Neuronal stem cell (in vitro differentiated cells): ENCODE measurements around the gene ZNF407.

Experiments
- DNase-seq: peaks from one replicate; pipeline ENCODE4 v3.0.0-alpha.2; 2013; ENCODE audit warnings: low spot score
- H2AFZ ChIP-seq: one replicate; pipeline ENCODE4 v1.6.1; 2013; ENCODE audit warnings: mild to moderate bottlenecking, low read length, inconsistent platforms
- H2AK5ac ChIP-seq: 2 replicates; pipeline ENCODE4 v1.6.1; 2013; ENCODE audit warnings: low read depth, mild to moderate bottlenecking, inconsistent platforms, low read length, moderate library complexity, mixed read lengths
- H2BK120ac ChIP-seq: 2 replicates; pipeline ENCODE4 v1.6.1; 2013; ENCODE audit warnings: low read depth, mild to moderate bottlenecking, inconsistent platforms, low read length, moderate library complexity, mixed read lengths
- H2BK12ac ChIP-seq: one replicate; pipeline ENCODE4 v1.6.1; 2013; ENCODE audit warnings: low read length, inconsistent platforms
- H2BK15ac ChIP-seq: 2 replicates; pipeline ENCODE4 v1.6.1; 2013; ENCODE audit warnings: mild to moderate bottlenecking, low read length, inconsistent platforms, mixed read lengths
- H2BK5ac ChIP-seq: one replicate; pipeline ENCODE4 v1.6.1; 2013; ENCODE audit warnings: inconsistent platforms, mild to moderate bottlenecking, low read length, moderate library complexity
- H3K14ac ChIP-seq: one replicate; pipeline ENCODE4 v1.6.1; 2013; ENCODE audit warnings: low read length, inconsistent platforms
- H3K18ac ChIP-seq: 2 replicates; pipeline ENCODE4 v1.6.1; 2013; ENCODE audit warnings: low read length, inconsistent platforms
- H3K23ac ChIP-seq: 2 replicates; pipeline ENCODE4 v1.6.1; 2013; ENCODE audit warnings: low read depth, mild to moderate bottlenecking, mixed read lengths, low read length, inconsistent platforms; ENCODE audit not compliant: poor library complexity
- H3K27ac ChIP-seq: replicated peaks from 3 replicates; pipeline ENCODE4 v1.5.1; 2013; ENCODE audit warnings: low read length, inconsistent platforms
- H3K27me3 ChIP-seq, 3 experiments: 2 replicates each; pipeline ENCODE4 v1.6.1; 2013; ENCODE audit warnings: low read length in 3 of 3, mild to moderate bottlenecking in 2 of 3, inconsistent platforms in 1 of 3, low read depth in 1 of 3, mixed read lengths in 1 of 3, moderate library complexity in 1 of 3; ENCODE audit not compliant: control insufficient read depth in 3 of 3, insufficient read depth in 3 of 3
- H3K36me3 ChIP-seq, 2 donors: replicated peaks in 1 of 2; 2 replicates each; pipeline ENCODE4 v1.6.1; 2013; ENCODE audit warnings: low read length in 2 of 2; ENCODE audit not compliant: control insufficient read depth in 2 of 2, insufficient read depth in 2 of 2
- H3K4ac ChIP-seq: 2 replicates; pipeline ENCODE4 v1.6.1; 2013; ENCODE audit warnings: inconsistent platforms, mild to moderate bottlenecking, low read length, moderate library complexity
- H3K4me1 ChIP-seq, 2 donors: 1 replicate in 1 of 2; 2 replicates in 1 of 2; pipeline ENCODE4 v1.6.1; 2013; ENCODE audit warnings: low read length in 2 of 2, low read depth in 1 of 2; ENCODE audit not compliant: control insufficient read depth in 2 of 2, insufficient read depth in 1 of 2
- H3K4me2 ChIP-seq: one replicate; pipeline ENCODE4 v1.6.1; 2013; ENCODE audit warnings: mild to moderate bottlenecking, low read length, inconsistent platforms; ENCODE audit not compliant: insufficient read depth, poor library complexity, severe bottlenecking
- H3K4me3 ChIP-seq, 2 donors: 2 replicates each; pipeline ENCODE4 v1.5.1; 2013; ENCODE audit warnings: low read length in 2 of 2, mild to moderate bottlenecking in 2 of 2, inconsistent platforms in 1 of 2, moderate library complexity in 1 of 2
- H3K79me1 ChIP-seq: one replicate; pipeline ENCODE4 v1.6.1; 2013; ENCODE audit warnings: low read depth, mild to moderate bottlenecking, inconsistent platforms, low read length, moderate library complexity
- H3K9ac ChIP-seq: one replicate; pipeline ENCODE4 v1.6.1; 2013; ENCODE audit warnings: mild to moderate bottlenecking, low read depth, low read length, inconsistent platforms; ENCODE audit not compliant: poor library complexity
- H3K9me3 ChIP-seq, 2 donors: replicated peaks in 1 of 2; 2 replicates each; pipeline versions ENCODE3 to v1.6.1; 2013; ENCODE audit warnings: low read length in 2 of 2, mild to moderate bottlenecking in 2 of 2, inconsistent platforms in 1 of 2, low read depth in 1 of 2, mixed read lengths in 1 of 2, moderate library complexity in 1 of 2; ENCODE audit not compliant: control insufficient read depth in 2 of 2, insufficient read depth in 1 of 2
- H4K8ac ChIP-seq: one replicate; pipeline ENCODE4 v1.6.1; 2013; ENCODE audit warnings: low read depth, mild to moderate bottlenecking, inconsistent platforms, low read length, moderate library complexity
- H4K91ac ChIP-seq: one replicate; pipeline ENCODE4 v1.6.1; 2013; ENCODE audit warnings: low read length, low read depth, mild to moderate bottlenecking, inconsistent platforms; ENCODE audit not compliant: poor library complexity
- WGBS, 2 donors: extraction: QIAGEN DNeasy Blood & Tissue Kit; methylation state at CpG; one replicate each; pipeline ENCODE4 v1.1.7; 2013; ENCODE audit warnings: missing lambda C conversion rate in 2 of 2, mixed read lengths in 1 of 2; ENCODE audit not compliant: insufficient read length in 2 of 2, insufficient replicate concordance in 1 of 2; ENCODE audit errors: extremely low coverage in 2 of 2; 5-methylcytosine and 5-hydroxymethylcytosine counted together

ZNF407 gene

DNA sequence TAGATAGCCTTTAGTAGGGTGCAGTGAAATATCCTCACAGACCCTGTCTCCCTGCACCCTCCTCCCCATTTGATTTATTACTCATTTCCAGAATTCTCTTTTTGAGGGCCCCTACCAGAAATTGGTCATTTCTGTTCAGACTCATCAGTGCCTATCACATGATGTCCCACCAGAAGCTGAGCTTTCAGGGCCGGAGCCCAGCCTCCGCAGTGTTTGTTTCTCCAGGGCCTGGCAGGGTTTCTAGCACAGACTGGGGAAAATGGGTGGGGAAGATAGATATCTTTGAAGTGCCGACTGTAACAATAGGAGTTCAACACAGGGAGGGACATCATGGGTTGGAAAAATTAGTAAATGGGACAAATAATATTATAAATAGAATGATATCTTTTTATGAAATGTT, 403.2 kb downstream of the ZNF407 start:
- no peak overlapping the region for H3K27ac ChIP-seq
- WGBS, 2 donors = no CpG with 5 or more reads among the region's 3 CpGs
- DNase-seq = no peak

DNA sequence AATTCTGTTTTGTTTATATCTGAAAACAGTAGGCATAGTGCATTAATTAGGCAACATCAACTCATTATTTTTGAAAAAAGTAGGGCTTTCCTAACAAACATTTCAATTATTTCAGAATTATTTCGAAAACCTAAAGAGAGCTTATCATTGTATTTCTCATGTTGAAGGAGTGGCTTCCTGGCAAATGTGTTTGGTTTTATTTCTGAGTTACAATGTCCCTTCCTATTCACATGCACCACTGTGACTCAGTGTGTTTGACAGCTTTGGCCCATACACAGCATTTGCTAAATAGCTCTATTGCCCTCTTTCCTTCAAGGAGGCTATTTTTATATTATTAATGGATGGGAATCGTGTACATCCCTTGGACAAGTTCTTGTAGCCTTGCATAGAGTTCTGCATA, 405.4 kb downstream of the ZNF407 start:
- no peak overlapping the region for H2BK120ac ChIP-seq
- no peak overlapping the region for H3K14ac ChIP-seq
- H3K18ac ChIP-seq = no peak overlapping the region
- H4K8ac ChIP-seq = no peak overlapping the region
- no peaks in the 10 kb centered on the region for H3K4me1 ChIP-seq
- DNase-seq = no peak
- H3K4me2 ChIP-seq = no peak overlapping the region
- no peaks in the 10 kb centered on the region for H3K36me3 ChIP-seq
- H2BK15ac ChIP-seq = no peak overlapping the region
- no peak overlapping the region for H4K91ac ChIP-seq
- no peak overlapping the region for H3K27ac ChIP-seq
- no peak overlapping the region for H3K4me3 ChIP-seq
- no peak overlapping the region for H2BK12ac ChIP-seq
- H3K23ac ChIP-seq = no peak overlapping the region
- no peak overlapping the region for H2AK5ac ChIP-seq
- no peak overlapping the region for H3K9ac ChIP-seq
- peaks cover 0 to 3% of the 10 kb centered on the region in 2 donors for H3K9me3 ChIP-seq
- H2BK5ac ChIP-seq = no peak overlapping the region
- WGBS, 2 donors = no CpG with 5 or more reads among the region's 2 CpGs
- H3K4ac ChIP-seq = no peak overlapping the region
- H2AFZ ChIP-seq = no peak overlapping the region
- H3K79me1 ChIP-seq = no peaks in the 10 kb centered on the region
- H3K27me3 ChIP-seq = no peaks in the 10 kb centered on the region

More for the DNA sequence above, 403.2 kb downstream of the ZNF407 start:
- Histone ChIP-seq H3K9ac (no peak overlapping the region), H3K79me1 (no peaks in the 10 kb centered on the region), H2AK5ac (no peak overlapping the region), H2BK12ac (no peak overlapping the region), H4K8ac (no peak overlapping the region), H3K4me3 (no peak overlapping the region), H3K9me3 (no peaks in the 10 kb centered on the region), H3K27me3 (no peaks in the 10 kb centered on the region), H2AFZ (no peak overlapping the region), H2BK120ac (no peak overlapping the region), H3K4me1 (no peaks in the 10 kb centered on the region), H3K23ac (no peak overlapping the region), H4K91ac (no peak overlapping the region), H3K4ac (no peak overlapping the region), H3K36me3 (no peaks in the 10 kb centered on the region), H2BK15ac (no peak overlapping the region), H3K14ac (no peak overlapping the region), H3K4me2 (no peak overlapping the region), H2BK5ac (no peak overlapping the region), H3K18ac (no peak overlapping the region)

DNA sequence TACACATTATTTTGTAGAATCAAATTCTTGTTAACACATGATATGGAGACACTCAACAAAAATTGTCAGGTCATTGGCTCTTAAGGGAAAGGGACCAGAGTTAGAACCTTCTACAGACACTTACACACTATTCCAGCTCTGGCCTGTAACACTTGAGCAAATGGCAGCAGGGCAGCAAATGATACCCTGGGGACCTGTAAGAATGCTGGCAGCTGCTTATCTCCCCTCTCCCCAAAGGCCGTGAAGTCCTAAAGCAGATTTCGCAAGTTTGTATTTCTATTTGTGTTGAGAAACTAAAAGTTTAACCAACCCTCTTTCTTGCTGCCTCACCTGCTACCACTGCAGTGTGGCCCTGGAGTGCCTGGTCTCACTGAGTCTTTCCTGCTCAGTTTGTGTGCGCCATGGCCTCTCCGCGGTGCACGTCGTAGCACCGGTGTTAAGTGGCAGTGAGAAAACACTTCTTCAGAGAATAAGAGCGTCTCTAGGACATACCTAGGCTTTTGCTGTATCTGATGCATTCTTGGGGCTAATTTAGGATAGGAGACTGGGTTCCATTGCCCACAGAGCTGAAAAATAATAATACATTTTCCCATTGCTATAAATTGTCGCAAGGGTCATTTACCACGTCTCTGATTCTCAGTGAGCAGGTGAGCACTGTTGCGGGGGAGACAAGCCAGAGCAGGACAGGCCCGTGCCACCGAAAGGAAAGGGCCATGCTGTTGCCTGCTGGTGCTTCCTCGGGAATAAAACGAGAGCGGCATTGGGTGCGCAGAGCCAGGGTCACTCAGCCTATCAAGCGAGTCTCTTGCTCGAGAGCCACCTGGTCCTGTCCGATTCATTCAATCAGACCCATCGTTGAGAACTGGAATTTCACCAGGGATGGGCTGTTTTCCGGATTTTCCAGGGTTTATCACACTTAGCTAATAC, 406.4 kb downstream of the ZNF407 start:
- Histone ChIP-seq H2BK120ac (no peak overlapping the region), H2AFZ (no peak overlapping the region), H3K18ac (no peak overlapping the region), H3K9me3 (peaks cover 0 to 6% of the 10 kb centered on the region in 2 donors), H3K4me2 (no peak overlapping the region), H3K27me3 (no peaks in the 10 kb centered on the region), H3K4me1 (no peaks in the 10 kb centered on the region), H2BK5ac (no peak overlapping the region), H2BK15ac (no peak overlapping the region), H2AK5ac (no peak overlapping the region), H2BK12ac (no peak overlapping the region), H3K4ac (no peak overlapping the region), H3K14ac (no peak overlapping the region), H3K4me3 (no peak overlapping the region), H3K9ac (no peak overlapping the region), H3K79me1 (no peaks in the 10 kb centered on the region), H4K8ac (no peak overlapping the region), H3K23ac (no peak overlapping the region), H4K91ac (no peak overlapping the region), H3K27ac (no peak overlapping the region), H3K36me3 (no peaks in the 10 kb centered on the region)
- no CpG with 5 or more reads among the region's 23 CpGs for WGBS, 2 donors
- DNase-seq = no peak

DNA sequence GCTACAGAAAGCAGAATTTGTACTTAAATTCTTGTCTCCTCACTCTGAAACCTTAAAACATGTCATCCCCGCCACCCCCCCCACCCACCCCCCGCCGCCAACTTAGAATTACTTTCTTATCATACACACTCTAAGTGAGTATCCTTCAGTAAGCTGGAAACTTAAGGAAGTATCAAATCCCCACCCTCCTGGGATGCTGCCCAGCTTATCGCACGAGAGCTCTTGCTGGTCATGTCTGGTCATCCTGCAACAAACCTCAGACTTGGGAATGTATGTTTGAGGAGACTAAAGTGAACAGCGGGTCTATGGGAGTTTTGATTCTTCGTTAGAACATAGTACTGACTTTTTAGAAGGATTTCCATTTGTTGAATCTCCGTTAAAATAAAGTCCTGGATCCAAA, 408.0 kb downstream of the ZNF407 start:
- no peak overlapping the region for H3K4me2 ChIP-seq
- no peak overlapping the region for H3K14ac ChIP-seq
- H3K27ac ChIP-seq = no peak overlapping the region
- no peak overlapping the region for H2BK15ac ChIP-seq
- H3K27me3 ChIP-seq = no peaks in the 10 kb centered on the region
- H3K9ac ChIP-seq = no peak overlapping the region
- H2BK120ac ChIP-seq = no peak overlapping the region
- no peak overlapping the region for H2AFZ ChIP-seq
- H3K23ac ChIP-seq = no peak overlapping the region
- peaks cover 0 to 6% of the 10 kb centered on the region in 2 donors for H3K9me3 ChIP-seq
- H4K91ac ChIP-seq = no peak overlapping the region
- no peaks in the 10 kb centered on the region for H3K4me1 ChIP-seq
- no peak overlapping the region for H2BK5ac ChIP-seq
- H3K36me3 ChIP-seq = no peaks in the 10 kb centered on the region
- WGBS, 2 donors = no CpG with 5 or more reads among the region's 8 CpGs
- H3K18ac ChIP-seq = no peak overlapping the region
- no peak for DNase-seq
- H3K4me3 ChIP-seq = no peak overlapping the region
- no peaks in the 10 kb centered on the region for H3K79me1 ChIP-seq
- no peak overlapping the region for H2BK12ac ChIP-seq
- no peak overlapping the region for H4K8ac ChIP-seq
- no peak overlapping the region for H3K4ac ChIP-seq
- no peak overlapping the region for H2AK5ac ChIP-seq
